ENCODE data around the gene ST7.
"Not testable (repeated sequence)": the region's sequence is repeated elsewhere in the genome, so short reads cannot be mapped to it uniquely, and the experiment has no call there.

ST7 gene

DNA sequence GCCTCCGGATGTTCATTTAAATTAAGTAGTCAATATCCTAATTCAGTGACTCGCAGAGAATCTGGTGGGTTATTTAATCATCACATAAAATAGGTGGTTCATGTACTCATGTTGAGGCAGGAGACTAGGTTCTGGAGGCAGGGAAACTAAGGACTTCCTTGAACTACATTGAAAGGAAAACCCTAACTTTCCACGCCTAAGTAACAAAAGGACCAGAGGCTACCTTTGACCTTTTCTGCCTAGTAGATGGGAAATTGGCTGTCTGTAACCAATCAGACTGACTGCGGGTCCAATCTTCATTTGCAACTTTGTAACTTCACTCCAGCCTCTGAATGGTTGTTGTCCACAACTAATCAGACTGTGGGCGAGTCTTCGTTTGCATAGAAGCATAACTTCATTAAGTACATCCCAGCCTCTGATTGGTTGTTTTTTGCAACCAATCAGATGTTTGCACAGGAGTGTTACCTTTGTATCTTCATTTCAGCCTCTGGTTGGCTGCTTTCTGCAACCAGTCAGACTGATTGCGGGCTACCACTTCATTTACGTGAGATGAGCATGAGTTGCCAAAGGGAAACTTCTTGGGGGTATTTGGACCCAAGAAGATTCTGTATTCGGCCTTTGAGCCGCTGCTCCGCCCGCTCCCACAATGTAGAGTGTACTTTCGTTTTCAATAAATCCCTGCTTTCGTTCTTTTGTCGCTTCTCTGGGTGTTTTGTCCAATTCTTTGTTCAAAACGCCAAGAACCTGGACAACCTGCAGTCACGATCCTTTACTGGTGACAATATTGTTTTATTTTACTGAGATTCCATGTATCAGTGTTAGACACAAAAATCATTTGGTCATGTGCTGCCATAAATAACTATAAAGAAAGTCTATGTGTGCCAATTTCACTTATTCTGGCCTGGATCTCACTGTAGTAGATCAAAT is 1.7 kb upstream of the ST7 start:
- no peak for DNase-seq

GRCh38 chr7:116952635-116953371 is 498 bp upstream of the ST7 start:
- no peak for DNase-seq

GRCh38 chr7:116953906-116954838 is 871 bp downstream of the ST7 start:
- DNase-seq: peak; percentile 14

DNA sequence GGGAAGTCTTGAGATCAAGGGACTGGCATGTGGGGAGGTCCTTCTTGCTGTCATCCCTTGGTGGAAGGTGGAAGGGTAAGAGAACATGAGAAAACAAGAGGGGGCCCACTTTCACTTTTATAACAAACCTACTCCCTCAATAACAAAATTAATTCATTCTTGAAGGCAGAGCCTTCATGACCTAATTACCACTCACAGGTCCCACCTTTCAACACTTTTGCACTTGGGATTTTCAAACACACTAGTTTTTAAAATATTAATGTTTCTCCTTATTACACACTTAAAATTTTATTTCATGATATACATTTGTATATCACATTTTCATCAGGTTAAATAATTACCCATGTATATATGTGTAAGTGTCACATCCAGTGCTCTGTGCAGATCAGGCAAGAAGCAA is 2.0 kb downstream of the ST7 start:
- DNase-seq: no peak

DNA sequence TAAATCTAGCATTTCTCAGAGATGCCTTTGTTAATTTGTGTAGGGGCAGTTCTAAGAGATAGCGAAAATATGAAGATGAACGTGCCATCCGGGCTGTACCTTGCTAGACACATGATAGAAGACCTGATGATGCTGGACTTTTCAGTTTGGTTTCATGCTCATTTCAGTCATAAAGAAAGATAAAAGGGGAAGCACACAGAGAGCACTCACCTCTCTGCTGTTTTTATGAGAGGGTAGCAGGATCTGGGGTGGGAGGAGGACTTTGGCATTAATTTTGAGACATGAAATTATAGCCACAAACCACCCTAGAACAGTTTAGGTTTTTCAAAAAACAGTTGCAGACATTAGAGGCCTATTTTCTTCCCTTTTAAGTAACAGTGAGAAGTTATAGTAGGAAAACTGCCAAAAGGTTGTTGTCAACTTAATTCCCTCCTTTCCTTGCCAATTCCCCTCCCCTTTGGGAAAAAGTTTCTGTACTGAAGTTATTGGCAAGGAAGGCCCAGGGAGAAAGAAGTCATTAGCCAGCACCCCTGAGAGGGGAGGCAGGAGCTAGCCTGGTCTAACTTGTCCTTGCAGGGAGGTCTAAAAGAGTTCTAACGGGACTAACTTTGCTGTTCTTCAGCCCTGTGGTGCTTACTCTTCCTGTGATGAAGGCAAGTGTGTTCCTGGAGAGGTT is 2.6 kb downstream of the ST7 start:
- DNase-seq: no peak

DNA sequence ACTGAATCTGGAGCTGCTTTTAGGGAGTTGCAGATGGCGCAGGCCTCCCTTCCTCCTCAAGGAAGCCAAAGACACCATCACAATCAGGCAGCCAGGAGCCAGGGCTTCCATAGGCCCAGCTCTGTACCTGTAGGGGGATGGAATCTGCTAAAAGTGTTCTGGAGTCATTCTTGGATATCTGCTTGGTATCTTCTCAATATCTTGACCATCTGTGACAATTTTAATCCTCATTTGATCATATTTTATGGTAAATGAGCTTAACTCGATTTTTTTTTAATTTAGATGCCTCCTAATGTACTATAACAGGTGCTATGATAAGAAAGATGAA is 3.1 kb downstream of the ST7 start:
- DNase-seq: no peak

DNA sequence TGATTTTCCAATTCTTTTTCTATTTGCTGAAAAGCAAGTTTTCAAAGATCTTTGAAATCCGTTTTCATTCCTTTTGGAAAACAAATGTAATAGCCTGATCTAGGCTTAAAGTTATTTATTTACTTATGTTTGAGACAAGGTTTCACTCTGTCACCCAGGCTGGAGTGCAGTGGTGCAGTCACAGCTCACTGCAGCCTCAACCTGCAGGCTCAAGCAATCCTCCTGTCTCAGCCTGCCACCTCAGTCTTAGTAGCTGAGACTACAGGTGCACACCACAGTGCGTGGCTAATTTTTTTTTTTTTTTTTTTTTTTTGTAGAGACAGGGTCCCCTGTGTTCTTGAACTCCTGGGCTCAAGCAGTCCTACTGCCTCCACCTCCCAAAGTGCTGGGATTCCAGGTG is 4.6 kb downstream of the ST7 start:
- DNase-seq: no peak

- not testable (repeated sequence) for DNase-seq
These were observed 8.8 kb downstream of the ST7 start for GRCh38 chr7:116961966-116962673.

DNA sequence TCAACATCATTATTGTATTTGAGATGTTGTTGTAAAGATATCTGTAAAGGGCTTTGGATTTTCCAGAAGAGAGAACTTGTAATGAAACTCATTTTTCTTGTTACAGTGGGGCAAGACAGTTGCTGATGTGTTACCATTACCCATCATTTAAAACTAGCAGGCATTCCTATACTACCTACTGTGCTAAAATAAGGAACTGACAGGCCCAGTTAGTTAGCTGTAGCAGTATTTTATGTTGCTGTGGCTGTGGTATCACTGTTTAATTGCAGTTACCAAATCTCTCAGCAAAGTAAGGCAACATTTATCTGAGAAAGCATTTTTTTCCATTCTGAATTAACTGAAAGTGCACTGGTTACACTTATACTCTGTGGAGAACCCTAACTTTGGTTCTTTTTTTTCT is 9.9 kb downstream of the ST7 start:
- no peak for DNase-seq

DNA sequence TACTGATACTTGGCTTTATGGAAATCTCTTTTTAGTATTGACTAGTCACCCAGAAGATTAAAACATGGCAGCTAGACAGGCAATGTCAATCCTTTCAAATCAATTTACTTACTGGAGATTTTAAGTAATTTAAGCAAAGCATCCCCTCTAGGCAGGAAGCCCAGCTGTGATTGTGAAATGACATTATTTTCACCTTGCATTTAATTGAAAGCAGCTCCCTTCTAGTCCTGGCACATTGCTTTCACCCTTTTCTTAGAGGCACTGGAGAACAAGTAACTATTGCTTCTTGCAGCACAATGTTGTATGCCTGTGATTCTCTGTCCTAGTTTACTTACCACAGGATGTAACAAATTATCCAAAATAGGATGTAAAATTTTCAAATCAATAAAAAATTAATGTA is 13.3 kb downstream of the ST7 start:
- no peak for DNase-seq

DNA sequence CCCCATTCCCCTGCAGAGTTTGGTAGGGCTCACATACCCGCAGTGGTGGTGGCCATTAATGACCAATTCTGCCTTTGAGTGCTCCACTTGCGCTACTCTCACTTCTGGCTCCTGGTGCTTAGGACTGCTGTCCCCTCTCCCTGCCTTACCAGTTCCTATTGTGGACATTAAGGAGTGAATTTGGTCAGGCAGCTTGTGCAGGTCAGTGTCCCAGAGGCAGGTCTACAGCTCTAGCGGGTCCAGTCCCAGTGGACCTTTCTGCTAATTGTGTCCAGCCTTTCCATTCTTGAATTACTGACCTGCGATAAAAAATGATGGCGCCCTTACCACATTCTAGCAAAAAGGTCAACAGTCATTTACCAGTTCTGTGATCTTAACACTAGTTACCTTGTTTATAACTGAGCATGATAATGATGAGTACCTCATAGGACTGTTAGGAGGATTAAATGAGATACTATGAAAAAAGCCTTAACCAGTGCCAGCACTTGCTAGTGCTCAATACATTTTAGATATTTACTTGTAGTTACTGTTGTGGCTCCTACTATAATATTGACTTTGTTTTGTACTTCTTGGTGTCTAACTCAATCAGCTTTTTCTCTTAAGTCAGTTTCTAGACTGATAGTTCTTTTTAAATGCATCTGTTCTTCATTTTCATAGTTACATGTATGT is 14.1 kb downstream of the ST7 start:
- no peak for DNase-seq

- no peak for DNase-seq
These were observed 14.7 kb downstream of the ST7 start for GRCh38 chr7:116967983-116968382.

GRCh38 chr7:116968631-116969030 is 15.3 kb downstream of the ST7 start:
- DNase-seq: no peak

DNA sequence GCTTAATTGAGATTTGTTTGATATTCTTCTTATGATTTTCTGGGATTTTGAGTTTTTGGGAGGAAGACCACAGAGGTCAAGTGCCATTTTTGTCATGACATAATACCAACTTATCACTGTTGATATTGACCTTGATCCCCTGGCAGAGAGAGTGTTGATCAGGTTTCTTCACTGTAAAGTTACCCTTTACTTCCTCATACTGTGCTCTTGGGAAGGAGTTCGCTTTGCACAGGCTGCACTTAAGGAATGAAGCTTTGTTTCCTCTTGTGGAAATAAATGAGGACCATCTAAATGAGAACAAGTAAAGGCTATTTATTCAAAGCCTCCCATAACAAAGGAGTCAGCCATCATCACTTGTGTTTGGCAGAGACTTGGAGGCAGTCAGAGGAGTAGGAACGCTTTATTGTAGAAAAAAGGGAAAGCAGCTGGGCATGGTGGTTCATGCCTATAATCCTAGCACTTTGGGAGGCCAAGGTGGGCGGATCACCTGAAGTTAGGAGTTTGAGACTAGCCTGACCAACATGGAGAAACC is 16.1 kb downstream of the ST7 start:
- no peak for DNase-seq

DNA sequence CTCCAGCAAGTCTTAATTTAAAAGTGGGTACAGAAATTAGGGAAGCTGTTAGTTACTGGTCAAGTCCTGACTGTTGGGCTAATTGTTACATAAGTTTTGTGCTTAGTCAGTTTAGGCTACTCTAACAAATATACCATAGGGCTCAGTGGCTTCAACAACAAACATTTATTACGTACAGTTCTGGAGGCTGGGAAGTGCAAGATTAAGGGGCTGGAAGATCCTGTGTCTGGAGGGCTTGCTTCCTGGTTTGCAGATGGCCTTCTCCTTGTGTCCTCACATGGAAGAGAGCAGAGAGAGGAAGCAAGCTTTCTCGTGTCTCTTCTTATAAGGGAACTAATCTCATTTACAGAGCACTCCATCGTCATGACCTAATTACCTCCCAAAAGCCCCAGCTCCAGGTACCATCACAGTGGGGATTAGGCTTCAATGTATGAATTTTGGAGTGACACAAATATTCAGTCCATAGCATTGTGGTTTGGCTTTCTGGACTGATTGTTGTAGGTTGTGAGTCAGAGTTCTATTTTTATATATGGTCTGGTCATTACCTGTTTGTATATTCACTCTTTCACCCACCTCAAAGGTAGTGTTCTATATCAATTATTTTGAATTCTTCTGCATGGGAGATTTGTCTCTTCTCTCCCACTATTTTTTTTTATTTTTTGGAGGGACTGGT is 17.1 kb downstream of the ST7 start:
- no peak for DNase-seq

DNA sequence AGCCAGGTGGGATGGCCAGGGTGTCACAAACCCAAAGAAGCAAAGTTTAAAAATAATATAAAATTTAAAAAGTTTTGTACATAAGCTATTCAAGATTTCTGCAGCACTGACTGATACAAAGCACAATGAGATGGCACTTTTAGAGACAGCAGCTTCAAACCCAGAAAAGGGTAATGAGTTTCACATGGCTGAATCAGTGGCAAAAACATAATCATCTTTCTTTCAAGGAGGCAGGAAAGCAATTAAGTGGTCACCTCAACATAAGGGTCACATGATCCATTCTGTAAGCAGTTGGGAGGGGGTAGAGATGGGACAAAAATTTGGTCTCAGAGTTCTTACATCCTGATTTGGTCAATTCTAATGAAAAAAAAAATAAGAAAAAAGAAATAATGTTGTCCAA is 17.9 kb downstream of the ST7 start:
- DNase-seq: not testable (repeated sequence)

GRCh38 chr7:116971869-116972268 is 18.6 kb downstream of the ST7 start:
- no peak for DNase-seq

DNA sequence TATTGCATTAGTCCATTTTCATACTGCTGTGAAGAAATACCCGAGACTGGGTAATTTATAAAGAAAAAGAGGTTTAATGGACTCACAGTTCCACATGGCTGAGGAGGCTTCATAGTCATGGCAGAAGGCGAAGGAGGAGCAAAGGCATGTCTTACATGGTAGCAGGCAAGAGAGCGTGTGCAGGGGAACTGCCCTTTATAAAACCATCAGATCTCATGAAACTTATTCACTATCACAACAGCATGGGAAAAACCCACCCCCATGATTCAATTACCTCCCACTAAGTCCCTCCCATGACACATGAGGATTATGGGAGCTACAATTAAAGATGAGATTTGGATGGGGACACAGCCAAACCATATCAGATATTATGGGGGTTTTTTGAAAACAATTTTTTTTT is 21.7 kb downstream of the ST7 start:
- not testable (repeated sequence) for DNase-seq

- no peak for DNase-seq
These were observed 23.9 kb downstream of the ST7 start for GRCh38 chr7:116977172-116977571.

DNA sequence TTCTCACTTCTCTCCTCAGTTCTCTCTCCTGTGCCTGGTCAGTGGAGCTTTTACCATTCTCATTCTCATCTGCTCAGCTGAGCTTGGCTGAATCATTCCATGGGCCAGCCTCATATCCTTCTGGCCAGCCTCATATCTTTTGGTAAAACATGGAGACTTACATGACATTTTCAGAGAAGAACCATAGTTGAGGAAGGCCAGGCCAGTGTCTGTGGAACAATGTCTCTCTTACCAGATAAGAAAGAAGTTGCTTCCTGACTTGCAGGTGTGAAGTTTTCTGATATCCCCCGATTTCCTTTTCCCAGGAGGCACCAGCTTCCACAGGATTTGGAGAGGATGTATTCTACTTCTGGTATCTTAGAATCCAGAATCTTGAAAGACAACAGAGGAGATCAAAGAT is 24.7 kb downstream of the ST7 start:
- no peak for DNase-seq

- DNase-seq: no peak
These were observed 26.1 kb downstream of the ST7 start for GRCh38 chr7:116979430-116979829.

Measured in activated gamma-delta T cell treated with Interleukin-2 at 50 U/mL for 16 hours (primary cell).